Psoas muscle (tissue), 8 donors: ENCODE measurements around the gene GBP1. TPM values are rescaled to one million over a fixed set of nuclear protein-coding genes. Genes with fewer than 3 reads are reported as not detected.

Experiments
- ATAC-seq, 4 donors: fragments of 200-7000 bp; cut with Tn5 transposase; one replicate each; pipeline ENCODE4 v1.9.1; 2020; ENCODE audit warnings: moderate library complexity in 3 of 4, mild to moderate bottlenecking in 2 of 4
- DNase-seq, 2 donors: peaks; one replicate each; pipeline ENCODE4 v3.0.0-alpha.2; 2020
- H3K27ac ChIP-seq: fragments of 200-600 bp; one replicate; pipeline ENCODE4 v1.8.0; 2022
- H3K27me3 ChIP-seq, 3 donors: fragments of 200-600 bp in 1 of 3; one replicate each; pipeline versions ENCODE4 v1.6.1 to v1.8.0; 2013 to 2022; ENCODE audit warnings: low read length in 2 of 3, mild to moderate bottlenecking in 2 of 3, moderate library complexity in 1 of 3; ENCODE audit not compliant: insufficient read depth in 3 of 3
- H3K36me3 ChIP-seq, 2 donors: fragments of 200-600 bp in 1 of 2; one replicate each; pipeline versions ENCODE4 v1.6.1 to v1.8.0; 2013 to 2022; ENCODE audit warnings: low read depth in 1 of 2, mild to moderate bottlenecking in 1 of 2, moderate library complexity in 1 of 2; ENCODE audit not compliant: insufficient read depth in 1 of 2
- H3K4me1 ChIP-seq: fragments of 200-600 bp; one replicate; pipeline ENCODE4 v1.8.0; 2022
- H3K4me3 ChIP-seq: fragments of 200-600 bp; one replicate; pipeline ENCODE4 v1.8.0; 2022; ENCODE audit warnings: mild to moderate bottlenecking
- H3K9me3 ChIP-seq: fragments of 200-600 bp; one replicate; pipeline ENCODE4 v1.8.0; 2022
- WGBS, 3 donors: extraction: QIAGEN DNeasy Blood & Tissue Kit; methylation state at CpG; one replicate each; pipeline versions ENCODE4 v1.1.6 to v1.1.7; 2013; 5-methylcytosine and 5-hydroxymethylcytosine counted together
- intact Hi-C, 2 donors: fragments of 100-400 bp; cut with DNase I; formaldehyde crosslinking; loops; one replicate each; pipeline versions ENCODE4 v1.11.0 to v1.14.2; 2022
- polyA plus RNA-seq, 3 donors: library from polyadenylated mRNA; stranded (reverse); fragments of 200-250 nt; gene quantifications; one replicate each; pipeline ENCODE4 v1.2.3, GENCODE V29; 2013
- total RNA-seq, 4 donors: library from RNA; stranded (reverse); fragmentation: NEBNext Ultra II Directional in 2 of 4; extraction: Animal tissue kit (Norgen Biotek cat#: 25700) in 2 of 4; gene quantifications; one replicate each; pipeline versions ENCODE4 v1.2.1 to v1.2.4, GENCODE V29; 2021 to 2023
- TF ChIP-seq, protein P1 (sequence below): fragments of 200-600 bp; IDR thresholded peaks from one replicate; pipeline ENCODE4 v1.8.0; 2022; ENCODE audit warnings: antibody characterized with exemption
- donor health status: healthy with polysubstance abuse.
- donor health status: DM: no; HTN: no; CAD: no; lungs with moderate emphysema.
- donor health status: Bipolar disorder and iron deficiency.
- donor health status: healthy.
- donor health status: DM: yes; HTN: yes; CAD: no.
- donor health status: DM: no; HTN: no; CAD: no.
- donor health status: DM: no; HTN: no; CAD: no.
- donor health status: DM: yes; HTN: yes; CAD: no.

Gene GBP1
- total and polyA plus RNA-seq, 7 donors = 1.7 to 4.1 (median 3.3) TPM

GRCh38 chr1:89008511-89008910 is 56.5 kb downstream of the GBP1 start:
- Histone ChIP-seq H3K4me1 (no peaks in the 10 kb centered on the region), H3K27ac (no peak overlapping the region), H3K4me3 (no peak overlapping the region), H3K36me3 (peaks cover 0 to 37% of the 10 kb centered on the region in 2 donors), H3K27me3 (no peaks in the 10 kb centered on the region), H3K9me3 (no peaks in the 10 kb centered on the region)
- DNase-seq (no peak), ATAC-seq (no peak)
- intact Hi-C loops = no loop called here
- 83 to 87% (median 87%) methylated on average over 4 of the region's 4 CpGs for WGBS, 3 donors
- TF ChIP-seq, protein P1, sequence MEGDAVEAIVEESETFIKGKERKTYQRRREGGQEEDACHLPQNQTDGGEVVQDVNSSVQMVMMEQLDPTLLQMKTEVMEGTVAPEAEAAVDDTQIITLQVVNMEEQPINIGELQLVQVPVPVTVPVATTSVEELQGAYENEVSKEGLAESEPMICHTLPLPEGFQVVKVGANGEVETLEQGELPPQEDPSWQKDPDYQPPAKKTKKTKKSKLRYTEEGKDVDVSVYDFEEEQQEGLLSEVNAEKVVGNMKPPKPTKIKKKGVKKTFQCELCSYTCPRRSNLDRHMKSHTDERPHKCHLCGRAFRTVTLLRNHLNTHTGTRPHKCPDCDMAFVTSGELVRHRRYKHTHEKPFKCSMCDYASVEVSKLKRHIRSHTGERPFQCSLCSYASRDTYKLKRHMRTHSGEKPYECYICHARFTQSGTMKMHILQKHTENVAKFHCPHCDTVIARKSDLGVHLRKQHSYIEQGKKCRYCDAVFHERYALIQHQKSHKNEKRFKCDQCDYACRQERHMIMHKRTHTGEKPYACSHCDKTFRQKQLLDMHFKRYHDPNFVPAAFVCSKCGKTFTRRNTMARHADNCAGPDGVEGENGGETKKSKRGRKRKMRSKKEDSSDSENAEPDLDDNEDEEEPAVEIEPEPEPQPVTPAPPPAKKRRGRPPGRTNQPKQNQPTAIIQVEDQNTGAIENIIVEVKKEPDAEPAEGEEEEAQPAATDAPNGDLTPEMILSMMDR = no peak

DNA sequence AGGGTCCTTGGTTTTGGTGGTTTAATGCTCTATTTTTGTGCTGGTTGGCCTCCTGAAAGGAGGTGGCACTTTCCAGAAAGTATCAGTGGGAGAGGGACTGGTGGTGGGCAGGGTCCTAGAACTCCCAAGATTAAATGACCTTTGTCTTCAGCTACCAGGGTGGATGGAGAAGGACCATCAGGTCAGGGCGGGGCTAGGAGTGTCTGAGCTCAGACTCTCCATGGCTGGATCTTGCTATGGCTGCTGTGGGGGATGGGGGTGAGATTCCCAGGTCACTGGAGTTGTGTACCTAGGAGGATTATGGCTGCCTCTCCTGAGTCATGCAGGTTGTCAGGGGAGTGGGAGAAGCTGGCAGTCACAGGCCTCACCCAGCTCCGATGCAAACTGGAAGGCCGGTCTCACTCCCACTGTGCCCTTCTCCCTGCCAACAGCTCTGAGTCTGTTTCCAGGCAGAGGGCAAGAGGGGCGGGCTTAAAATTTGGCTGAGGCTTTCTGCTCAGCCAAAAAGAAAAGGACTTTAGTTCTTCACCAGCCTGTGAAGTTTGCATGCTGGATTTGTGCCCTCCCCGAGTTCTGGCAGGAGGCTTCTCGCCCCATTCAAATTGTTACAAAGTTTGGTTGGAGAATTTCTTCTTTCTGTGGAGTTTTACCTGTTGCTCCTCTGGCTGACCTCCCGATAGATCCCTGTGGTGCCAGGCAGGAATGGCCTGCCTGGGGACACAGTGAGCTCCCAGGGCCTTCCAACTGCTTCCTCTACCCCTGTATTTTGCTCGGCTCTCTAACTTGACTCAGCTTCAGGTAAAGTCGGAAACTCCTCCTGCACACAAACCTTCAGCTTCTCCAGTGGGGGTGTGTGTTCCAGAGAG is 59.5 kb downstream of the GBP1 start:
- ATAC-seq (no peak), DNase-seq (no peak)
- 53 to 71% (median 59%) methylated on average over 9 of the region's 9 CpGs for WGBS, 3 donors
- intact Hi-C loops = loop anchor here in 1 of 2 donors (2.0 kb wide), 1 partner anchor 451 kb away; no protein-coding TSS in a partner anchor
- H3K9me3 ChIP-seq = no peaks in the 10 kb centered on the region
- TF ChIP-seq, protein P1 = no peak
- no peak overlapping the region for H3K4me3 ChIP-seq
- H3K27me3 ChIP-seq = no peaks in the 10 kb centered on the region
- H3K4me1 ChIP-seq = no peaks in the 10 kb centered on the region
- H3K27ac ChIP-seq = no peak overlapping the region
- peaks cover 0 to 22% of the 10 kb centered on the region in 2 donors for H3K36me3 ChIP-seq

Other genes starting within 250 kb of the GBP1 start
- gene GTF2B, start 173.6 kb downstream of the GBP1 start, total RNA-seq = 10 to 100 TPM; 11.8 to 16.2 (median 14.2) TPM
- 10 to 100 TPM; 15.4 to 23.3 (median 15.6) TPM for gene GTF2B, start 173.6 kb downstream of the GBP1 start, polyA plus RNA-seq
- gene KYAT3, start 72.6 kb downstream of the GBP1 start, total RNA-seq = 1 to 10 TPM; 5.7 to 6.7 (median 6.2) TPM
- 1 to 10 TPM; 3.8 to 7.6 (median 4.6) TPM for gene KYAT3, start 72.6 kb downstream of the GBP1 start, polyA plus RNA-seq
- 1 to 10 TPM; 5.0 to 7.2 (median 6.4) TPM for gene RBMXL1, start 72.6 kb downstream of the GBP1 start, total RNA-seq
- 1 to 10 TPM; 2.3 to 5.3 (median 4.1) TPM for gene RBMXL1, start 72.6 kb downstream of the GBP1 start, polyA plus RNA-seq
- 1 to 10 TPM; 1.4 to 5.3 (median 2.0) TPM for gene GBP3, start 42.3 kb downstream of the GBP1 start, total RNA-seq
- 1 to 10 TPM in 2 of 3 donors, under 1 TPM in 1; 0.56 to 1.4 (median 1.2) TPM for gene GBP3, start 42.3 kb downstream of the GBP1 start, polyA plus RNA-seq
- gene GBP2, start 60.9 kb upstream of the GBP1 start, total RNA-seq = 10 to 100 TPM; 11.3 to 33.8 (median 26.3) TPM
- gene GBP2, start 60.9 kb upstream of the GBP1 start, polyA plus RNA-seq = 10 to 100 TPM; 12.7 to 36.6 (median 21.2) TPM
- not detected for gene GBP7, start 110.8 kb upstream of the GBP1 start, total RNA-seq
- gene GBP7, start 110.8 kb upstream of the GBP1 start, polyA plus RNA-seq = not detected
- gene GBP4, start 133.7 kb upstream of the GBP1 start, total RNA-seq = 1 to 10 TPM; 2.2 to 9.7 (median 3.4) TPM
- 1 to 10 TPM; 3.0 to 4.5 (median 4.5) TPM for gene GBP4, start 133.7 kb upstream of the GBP1 start, polyA plus RNA-seq
- gene GBP5, start 207.7 kb upstream of the GBP1 start, total RNA-seq = under 1 TPM; 0.29 to 0.74 (median 0.49) TPM
- gene GBP5, start 207.7 kb upstream of the GBP1 start, polyA plus RNA-seq = under 1 TPM; 0.16 to 0.21 (median 0.18) TPM